ENCODE results near the gene CHD1. TPM values are rescaled to one million over a fixed set of nuclear protein-coding genes. Genes with fewer than 3 reads are reported as not detected.
A peak's percentile ranks its signal among the peaks of the same experiment; 100 is the strongest.

CHD1 gene
- total and polyA plus RNA-seq, 9 of the 15 experiments (the other 6 are each of a cell fraction or from before 2014, with no cell fraction given): 27.3 to 133 (median 58.7) TPM

DNA sequence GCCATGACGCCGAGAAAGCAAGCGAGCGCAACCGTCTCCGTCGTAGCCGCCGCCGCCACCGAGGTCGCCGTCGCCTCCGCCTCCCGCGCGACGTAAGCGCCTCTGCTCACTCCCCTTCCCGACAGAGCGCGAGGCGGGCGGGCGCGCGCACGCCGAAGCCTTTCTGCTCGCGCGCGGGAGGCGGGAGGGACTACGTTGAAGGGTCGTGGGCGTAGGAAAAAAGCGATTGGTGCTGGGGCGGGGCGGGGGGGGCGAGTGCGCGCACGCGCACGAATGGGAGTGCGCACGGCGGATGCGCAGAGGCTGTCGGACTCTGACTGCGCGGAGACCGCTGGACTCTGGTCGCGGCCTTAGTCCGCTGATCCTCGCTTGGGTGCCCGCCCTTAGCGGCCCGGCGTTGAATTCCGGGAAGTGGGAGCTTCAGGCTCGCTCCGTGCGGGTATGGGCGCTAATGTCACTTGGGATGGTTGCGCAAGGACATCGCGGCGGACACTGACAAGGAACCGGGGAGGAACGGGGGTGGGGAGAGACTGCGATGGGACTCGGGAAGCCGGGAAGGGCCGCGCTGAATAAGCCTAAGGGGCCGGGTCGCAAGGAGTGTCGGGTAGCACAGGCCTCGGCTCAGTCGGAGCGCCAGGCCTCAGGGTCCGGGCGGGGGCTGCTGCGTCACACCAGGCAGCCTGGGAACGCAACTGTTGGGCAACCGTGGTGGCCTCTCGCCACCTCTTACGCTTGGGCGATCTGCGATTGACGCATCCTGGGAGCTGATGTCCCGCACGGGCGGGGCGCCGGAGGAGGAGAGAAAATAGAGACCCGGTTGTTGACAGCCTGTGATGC is at the start of gene CHD1 (continued):
- TF ChIP-seq BRCA1 (IDR thresholded peaks at IDR 0.05) (no peak), BRCA1 (CRISPR knock-in tag; IDR thresholded peaks at IDR 0.05) (no peak), ZNF121 (CRISPR knock-in tag; conservative IDR thresholded peaks at IDR 0.05) (no peak), SMARCB1 (IDR thresholded peaks at IDR 0.05; ENCODE audit: insufficient read length, low read depth) (no peak), KDM5B (IDR thresholded peaks at IDR 0.05; ENCODE audit: insufficient replicate concordance, low read depth, low read length) (peak; percentile 86), CSDE1 (IDR thresholded peaks at IDR 0.05) (no peak), PRMT5 (CRISPR knock-in tag; IDR thresholded peaks at IDR 0.05) (no peak), PTTG1 (tag; IDR thresholded peaks at IDR 0.05; ENCODE audit: low read depth) (no peak), DPF2 (IDR thresholded peaks at IDR 0.05) (peak; percentile 63), SRF (CRISPR knock-in tag; IDR thresholded peaks at IDR 0.05) (peak in 1 of 2 experiments; percentile 16; a peak in 1 of 4 replicates), ZNF263 (CRISPR knock-in tag; IDR thresholded peaks at IDR 0.05; ENCODE audit: borderline replicate concordance) (peak; percentile 55; the same call in 1 of the 2 replicates), ETV5 (CRISPR knock-in tag; IDR thresholded peaks at IDR 0.05; ENCODE audit: low read depth) (peak; percentile 18; the same call in 1 of the 2 replicates), ZNF785 (CRISPR knock-in tag; IDR thresholded peaks at IDR 0.05) (no peak), SIX5 (IDR thresholded peaks at IDR 0.05; ENCODE audit: borderline replicate concordance in 1 of 2, insufficient read depth in 1 of 2, low read depth in 1 of 2, low read length in 2 of 2) (no peak), JUND (IDR thresholded peaks at IDR 0.05; ENCODE audit: borderline replicate concordance, low read depth, low read length) (peak; percentile 73; the same call in 1 of the 2 replicates), JUND (tag; IDR thresholded peaks at IDR 0.05; ENCODE audit: borderline replicate concordance, low read depth, low read length) (no peak; the same call in 1 of the 3 replicates), SAFB2 (IDR thresholded peaks at IDR 0.05; ENCODE audit: borderline replicate concordance, low read depth, low read length, severe bottlenecking) (no peak), NCOA4 (IDR thresholded peaks at IDR 0.05; ENCODE audit: partially characterized antibody) (no peak), SAP30 (IDR thresholded peaks at IDR 0.05; ENCODE audit: borderline replicate concordance, insufficient read depth, low read depth, low read length, poor library complexity, severe bottlenecking) (no peak), SAFB (IDR thresholded peaks at IDR 0.05; ENCODE audit: borderline replicate concordance, low read depth, low read length) (no peak), CBX8 (IDR thresholded peaks at IDR 0.05; ENCODE audit: borderline replicate concordance, extremely low read depth, low read depth, low read length, poor library complexity, severe bottlenecking) (no peak), NR4A1 (CRISPR knock-in tag; IDR thresholded peaks at IDR 0.05) (peak; percentile 87; the same call in 1 of the 2 replicates), NR4A1 (tag; IDR thresholded peaks at IDR 0.05) (no peak; the same call in 1 of the 2 replicates), SIN3A (IDR thresholded peaks at IDR 0.05; ENCODE audit: borderline replicate concordance in 2 of 2, control insufficient read depth in 1 of 2, low read depth in 2 of 2, low read length in 2 of 2) (peak; percentile 48 to 54; a peak in 1 of 4 replicates)
- TF ChIP-seq, protein P1, sequence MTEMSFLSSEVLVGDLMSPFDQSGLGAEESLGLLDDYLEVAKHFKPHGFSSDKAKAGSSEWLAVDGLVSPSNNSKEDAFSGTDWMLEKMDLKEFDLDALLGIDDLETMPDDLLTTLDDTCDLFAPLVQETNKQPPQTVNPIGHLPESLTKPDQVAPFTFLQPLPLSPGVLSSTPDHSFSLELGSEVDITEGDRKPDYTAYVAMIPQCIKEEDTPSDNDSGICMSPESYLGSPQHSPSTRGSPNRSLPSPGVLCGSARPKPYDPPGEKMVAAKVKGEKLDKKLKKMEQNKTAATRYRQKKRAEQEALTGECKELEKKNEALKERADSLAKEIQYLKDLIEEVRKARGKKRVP (CRISPR knock-in tag; IDR thresholded peaks at IDR 0.05): peak; percentile 82
- TF ChIP-seq, protein P2, sequence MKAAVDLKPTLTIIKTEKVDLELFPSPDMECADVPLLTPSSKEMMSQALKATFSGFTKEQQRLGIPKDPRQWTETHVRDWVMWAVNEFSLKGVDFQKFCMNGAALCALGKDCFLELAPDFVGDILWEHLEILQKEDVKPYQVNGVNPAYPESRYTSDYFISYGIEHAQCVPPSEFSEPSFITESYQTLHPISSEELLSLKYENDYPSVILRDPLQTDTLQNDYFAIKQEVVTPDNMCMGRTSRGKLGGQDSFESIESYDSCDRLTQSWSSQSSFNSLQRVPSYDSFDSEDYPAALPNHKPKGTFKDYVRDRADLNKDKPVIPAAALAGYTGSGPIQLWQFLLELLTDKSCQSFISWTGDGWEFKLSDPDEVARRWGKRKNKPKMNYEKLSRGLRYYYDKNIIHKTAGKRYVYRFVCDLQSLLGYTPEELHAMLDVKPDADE (conservative IDR thresholded peaks at IDR 0.05; ENCODE audit: control insufficient read depth, low read depth, low read length): peak; percentile 55
